T-helper 1 cell (primary cell): ENCODE measurements around the gene WDR82.

ENCODE experiments used
- DNase-seq, 5 donors: peaks; one replicate each; pipeline ENCODE4 v3.0.0-alpha.2; 2012 to 2020

The WDR82 gene

DNA sequence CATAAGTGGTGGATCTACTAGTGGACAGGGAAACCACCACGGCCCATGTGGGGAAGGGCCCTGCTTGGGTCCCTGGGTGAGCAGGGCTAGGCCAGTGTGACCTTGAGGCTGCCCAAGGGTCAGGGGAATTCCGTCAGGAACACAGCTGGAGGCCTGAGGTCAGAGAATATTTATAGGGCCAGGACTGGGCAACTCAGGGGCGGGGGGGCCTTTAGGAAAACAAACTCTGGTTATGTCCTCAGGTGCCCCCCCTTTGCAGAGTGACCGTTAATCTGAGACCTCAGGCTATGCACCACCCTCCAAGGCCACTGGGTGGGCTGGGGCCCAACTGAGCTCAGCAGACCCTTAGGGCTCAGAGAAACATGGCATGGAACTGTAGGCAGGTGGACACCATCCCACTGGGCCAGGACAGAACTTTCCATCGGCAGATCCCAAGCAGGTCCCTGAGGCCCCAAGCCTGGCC lies 42.0 kb downstream of the WDR82 start:
- DNase-seq: no peak

- DNase-seq: no peak
Measured at GRCh38 chr3:52234516-52235447, 43.7 kb downstream of the WDR82 start.

GRCh38 chr3:52233968-52234367 lies 44.5 kb downstream of the WDR82 start:
- no peak for DNase-seq

- DNase-seq: no peak
Measured at GRCh38 chr3:52233108-52233591, 45.3 kb downstream of the WDR82 start.

DNA sequence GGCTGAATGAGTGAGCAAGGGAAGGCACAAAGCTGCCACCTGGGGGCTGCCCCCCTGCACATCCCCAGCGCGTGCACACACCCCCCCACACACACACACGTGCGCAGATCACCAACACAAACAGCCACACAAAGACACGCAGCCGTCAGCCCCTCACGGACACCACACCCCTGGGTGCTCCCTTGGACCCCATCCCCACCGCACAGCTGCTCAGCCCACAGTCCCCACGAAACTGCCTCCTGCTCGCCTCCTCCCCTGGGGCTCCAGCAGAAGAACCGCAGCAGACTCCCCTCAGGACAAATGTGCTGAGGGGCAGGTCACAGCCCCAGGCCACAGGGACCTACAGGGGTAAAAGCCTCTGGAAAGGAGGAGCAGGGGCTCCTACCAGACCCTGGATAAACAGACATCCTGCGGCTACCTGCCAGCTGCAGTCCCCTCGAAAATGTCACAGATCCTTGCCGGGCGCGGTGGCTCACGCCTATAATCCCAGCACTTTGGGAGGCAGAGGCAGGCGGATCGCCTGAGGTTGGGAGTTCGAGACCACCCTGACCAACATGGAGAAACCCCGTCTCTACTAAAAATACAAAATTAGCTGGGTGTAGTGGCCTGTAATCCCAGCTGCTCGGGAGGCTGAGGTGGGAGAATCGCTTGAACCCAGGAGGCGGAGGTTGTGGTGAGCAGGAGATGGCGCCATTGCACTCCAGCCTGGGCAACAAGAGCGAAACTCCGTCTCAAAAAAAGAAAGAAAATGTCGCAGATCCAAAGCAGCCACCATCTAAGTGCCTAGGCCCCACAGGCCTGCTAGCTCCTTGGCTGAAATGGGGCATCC lies 46.0 kb downstream of the WDR82 start:
- no peak for DNase-seq

DNA sequence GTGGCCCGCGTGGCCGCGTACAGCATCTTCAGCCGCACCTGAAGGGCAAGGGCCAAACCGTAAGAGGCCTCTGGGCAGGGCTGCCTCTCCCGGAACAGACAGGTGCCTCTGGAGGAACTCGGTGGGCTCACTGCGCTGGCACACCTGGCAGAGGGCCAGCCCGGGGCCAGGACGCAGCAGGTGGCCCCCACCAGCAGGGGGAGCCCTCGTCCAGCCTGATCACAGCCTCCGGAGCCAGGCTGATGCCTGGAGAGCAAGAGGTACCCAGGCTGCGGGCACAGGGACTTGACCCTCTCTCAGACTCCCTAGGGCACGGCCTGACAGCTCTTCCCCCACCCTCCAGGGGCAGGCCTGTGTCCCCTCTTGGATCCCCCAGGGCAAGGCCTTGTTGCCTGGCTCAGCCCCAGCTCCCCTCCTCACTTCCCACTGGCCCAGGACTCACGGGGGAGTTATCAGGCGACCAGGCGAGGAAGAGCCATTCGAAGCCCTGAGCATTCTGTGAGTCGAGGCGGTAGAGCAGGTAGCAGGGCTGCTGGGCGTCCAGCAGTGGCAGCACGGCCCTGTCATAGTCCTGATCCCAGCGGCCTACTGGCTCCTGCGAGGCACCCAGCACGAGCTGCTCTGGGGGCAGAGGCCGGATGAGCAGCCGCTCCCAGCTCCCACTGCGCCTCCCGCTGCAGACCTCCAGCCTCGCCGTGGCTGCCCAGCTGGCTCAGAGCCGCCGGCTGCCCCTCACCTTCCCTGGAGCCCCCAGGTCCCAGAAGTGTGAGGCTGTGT lies 46.8 kb downstream of the WDR82 start:
- peak; percentile 76 to 88 (median 85) for DNase-seq

DNA sequence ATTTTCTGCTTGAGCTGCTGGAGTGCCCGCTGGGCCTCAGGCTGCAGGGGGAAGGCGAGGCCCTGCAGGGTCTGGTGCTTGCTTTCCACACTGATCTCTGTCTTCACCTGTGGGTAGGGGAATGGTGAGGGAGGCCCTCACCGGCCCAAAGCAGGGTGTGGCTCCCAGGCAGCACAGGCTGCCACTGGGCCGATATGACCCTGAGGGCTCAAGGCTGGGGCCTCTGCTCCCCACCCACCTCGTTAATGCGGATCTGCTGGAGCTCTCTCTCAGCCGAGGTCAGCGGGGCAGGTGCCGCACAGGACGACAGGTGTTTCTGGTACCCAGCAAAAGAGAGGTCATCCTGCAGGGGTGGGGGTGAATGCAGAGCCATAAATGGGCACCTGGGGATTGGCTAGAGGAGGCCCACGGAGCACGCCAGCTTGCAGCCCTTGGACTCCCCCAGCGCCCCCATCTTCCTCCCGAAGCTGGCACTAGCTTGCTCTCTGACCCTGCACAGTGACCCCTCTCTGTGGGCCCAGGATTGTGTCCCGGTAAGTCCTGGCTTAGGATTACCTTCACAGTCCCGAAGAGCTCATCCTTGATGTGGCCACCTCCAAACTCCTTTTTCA lies 47.5 kb downstream of the WDR82 start:
- no peak for DNase-seq

DNA sequence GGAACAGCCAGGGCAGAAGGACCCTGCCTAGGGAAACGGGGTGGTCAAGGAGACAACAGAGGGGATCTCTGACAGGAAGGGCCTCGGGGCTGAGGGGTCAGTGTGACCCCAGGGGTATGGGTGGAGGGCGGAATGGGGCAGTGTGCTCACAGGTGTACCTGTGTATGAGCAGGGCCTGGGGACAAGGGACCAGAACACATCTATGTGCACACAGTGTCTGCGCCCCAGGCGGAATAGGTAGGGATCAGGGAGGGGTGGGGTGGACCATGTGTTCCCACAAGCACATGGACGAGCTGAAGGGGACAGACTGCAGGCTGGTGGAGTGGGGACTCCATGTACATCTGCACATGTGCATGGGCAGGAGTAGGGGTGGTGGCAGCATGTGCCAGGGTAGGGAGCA lies 48.0 kb downstream of the WDR82 start:
- no peak for DNase-seq

DNA sequence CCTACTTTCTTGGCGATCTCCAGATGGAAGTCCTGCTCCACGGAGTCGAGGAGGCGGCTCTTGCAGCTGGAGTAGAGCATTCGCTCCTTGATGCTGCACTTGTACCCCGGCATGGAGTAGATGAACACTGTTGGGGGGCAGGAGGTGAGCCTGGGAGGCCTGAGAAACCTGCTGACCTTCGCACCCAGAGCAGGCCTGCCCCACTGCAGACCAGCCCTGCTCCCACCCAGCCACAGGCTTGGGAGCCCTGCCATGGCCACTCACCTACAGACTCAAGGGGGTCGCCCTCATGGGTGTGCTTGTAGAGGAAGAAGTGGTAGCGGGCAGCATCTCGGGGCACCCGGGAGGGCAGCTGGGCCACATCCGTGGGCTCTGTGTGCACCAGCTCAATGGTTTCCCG lies 48.8 kb downstream of the WDR82 start:
- no peak for DNase-seq

GRCh38 chr3:52228751-52229291 lies 49.6 kb downstream of the WDR82 start:
- no peak for DNase-seq

DNA sequence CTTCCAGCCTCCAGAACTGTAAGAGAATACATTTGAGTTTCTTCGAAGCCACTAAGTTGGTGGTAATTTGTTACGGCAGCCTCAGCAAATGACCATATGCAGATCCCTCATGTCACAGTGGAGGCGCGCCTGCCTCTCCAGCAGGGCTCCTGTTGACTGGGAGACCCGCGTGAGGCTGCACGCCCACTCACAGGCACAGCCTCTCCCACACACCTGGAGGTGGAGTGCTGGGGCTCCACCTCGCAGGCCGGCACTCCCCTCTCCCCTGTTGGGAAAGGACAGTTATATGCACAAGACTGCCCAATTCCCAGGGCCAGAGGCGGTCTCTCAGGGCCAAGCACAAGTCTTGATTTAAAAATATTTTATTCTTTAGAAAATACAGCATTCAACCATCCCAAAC lies 50.2 kb downstream of the WDR82 start:
- DNase-seq: no peak

GRCh38 chr3:52227766-52228165 lies 50.7 kb downstream of the WDR82 start:
- no peak for DNase-seq

DNA sequence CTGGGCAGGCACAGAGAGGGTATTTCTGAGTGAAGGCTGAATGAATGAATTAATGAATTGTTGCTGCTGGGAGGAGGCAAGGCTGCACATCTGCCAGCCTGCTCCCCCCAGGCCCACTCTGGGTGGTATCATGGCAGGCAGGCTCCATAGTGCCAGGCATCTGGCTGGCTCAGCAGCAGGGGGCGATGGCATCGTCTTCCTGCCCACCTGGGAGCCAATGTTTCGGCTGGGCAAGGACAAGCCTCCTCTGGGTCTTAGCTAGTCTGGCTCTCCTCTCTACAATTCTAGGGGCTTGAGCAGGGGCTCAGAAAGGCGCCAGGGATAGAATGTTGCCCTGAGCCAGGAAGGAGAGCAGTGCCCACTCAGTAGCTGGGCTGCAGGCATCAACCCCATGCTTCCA lies 51.3 kb downstream of the WDR82 start:
- no peak for DNase-seq

DNA sequence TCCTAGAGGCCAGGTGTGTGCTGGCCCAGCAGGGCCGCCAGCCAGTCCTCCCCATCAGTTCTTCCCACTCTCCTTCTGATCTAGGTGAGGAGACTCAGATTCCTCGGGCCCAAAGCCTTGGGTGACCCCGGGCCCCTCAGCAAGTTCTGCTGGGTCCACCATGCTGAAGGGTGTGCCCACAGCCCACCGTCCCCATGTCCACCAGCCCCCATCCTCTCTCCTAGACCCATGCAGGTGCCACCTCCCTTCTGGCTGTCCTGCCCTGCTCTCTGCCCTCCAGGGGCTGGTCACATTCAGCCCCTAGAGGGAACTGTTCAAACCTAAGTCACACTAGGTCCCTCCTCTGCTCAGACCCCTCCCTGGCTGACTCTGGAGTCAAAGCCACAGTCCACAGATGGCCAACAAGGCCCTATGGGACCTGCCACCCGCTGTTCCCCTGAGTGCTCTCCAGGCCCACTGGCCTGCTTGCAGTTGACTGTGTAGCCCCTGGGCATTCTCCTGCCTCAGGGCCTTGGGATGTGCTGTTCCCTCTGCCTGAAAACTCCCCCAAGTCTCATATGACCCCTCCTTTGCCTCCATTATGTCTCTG lies 52.1 kb downstream of the WDR82 start:
- no peak for DNase-seq

GRCh38 chr3:52225452-52226228 lies 52.8 kb downstream of the WDR82 start, which contains the start of gene TLR9:
TSS of gene TLR9 (minus strand) at chr3:52225645. CDS start at chr3:52225529, 116 bp downstream.
- DNase-seq: no peak

- no peak for DNase-seq
Measured at GRCh38 chr3:52223449-52224408, 54.7 kb downstream of the WDR82 start.

DNA sequence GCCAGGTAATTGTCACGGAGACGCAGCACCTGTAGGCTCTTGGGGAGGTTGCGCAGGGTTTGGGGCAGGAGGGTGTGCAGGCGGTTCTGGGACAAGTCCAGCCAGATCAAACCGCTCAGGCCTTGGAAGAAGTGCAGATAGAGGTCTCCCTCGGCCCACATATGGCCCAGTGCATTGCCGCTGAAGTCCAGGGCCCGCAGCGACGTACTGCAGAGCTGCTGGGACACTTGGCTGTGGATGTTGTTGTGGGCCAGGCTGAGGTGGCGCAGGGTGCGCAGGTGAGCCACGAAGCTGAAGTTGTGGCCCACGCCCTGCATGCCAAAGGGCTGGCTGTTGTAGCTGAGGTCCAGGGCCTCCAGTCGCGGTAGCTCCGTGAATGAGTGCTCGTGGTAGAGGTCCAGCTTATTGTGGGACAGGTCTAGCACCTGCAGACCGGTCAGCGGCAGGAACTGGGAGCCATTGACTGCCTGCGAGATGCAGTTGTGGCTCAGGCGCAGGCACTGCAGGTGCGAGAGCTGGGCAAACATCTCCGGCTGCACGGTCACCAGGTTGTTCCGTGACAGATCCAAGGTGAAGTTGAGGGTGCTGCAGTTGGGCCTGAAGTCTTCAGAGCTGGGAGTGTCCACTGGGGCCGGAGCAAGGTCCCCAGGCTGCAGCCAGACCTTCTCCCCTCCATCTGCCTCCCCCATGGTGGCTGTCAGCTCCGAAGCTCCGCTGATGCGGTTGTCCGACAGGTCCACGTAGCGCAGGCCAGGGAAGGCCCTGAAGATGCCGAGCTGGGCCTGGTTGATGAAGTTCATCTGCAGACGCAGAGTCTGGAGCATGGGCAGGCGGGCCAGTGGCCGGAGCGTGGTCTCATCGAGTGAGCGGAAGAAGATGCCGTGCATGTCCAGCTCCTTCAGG lies 55.9 kb downstream of the WDR82 start:
- no peak for DNase-seq
